CD4-positive, alpha-beta T cell (primary cell): ENCODE data around the gene C22orf31. TPM values are rescaled to one million over a fixed set of nuclear protein-coding genes. Genes with fewer than 3 reads are reported as not detected.
"Not testable (repeated sequence)": the region's sequence is repeated elsewhere in the genome, so short reads cannot be mapped to it uniquely, and the experiment has no call there.

ENCODE experiments used
- ATAC-seq: fragments of 200-7000 bp; cut with Tn5 transposase; one replicate; pipeline ENCODE4 v1.10.0; 2022; ENCODE audit warnings: mild to moderate bottlenecking; ENCODE audit not compliant: poor library complexity
- CTCF ChIA-PET: fragments of 350-600 bp; sonication (Branson Sonifier 250); formaldehyde crosslinking; loops from one replicate; lab custom pipeline; 2021; ENCODE audit warnings: antibody characterized with exemption, inconsistent platforms; lab: Charles Lee
- POLR2A ChIA-PET: fragments of 350-600 bp; sonication (Branson Sonifier 250); formaldehyde crosslinking; loops from one replicate; lab custom pipeline; 2021; ENCODE audit warnings: antibody characterized with exemption, inconsistent platforms; lab: Charles Lee
- DNase-seq, 14 experiments: peaks; one replicate each; pipeline ENCODE4 v3.0.0-alpha.2; 2013 to 2020; ENCODE audit warnings: mixed read lengths in 2 of 14
- H3K27ac ChIP-seq, 2 donors: one replicate each; pipeline versions ENCODE4 v1.5.1 to v1.7.0; 2013; ENCODE audit warnings: low read length in 2 of 2, low read depth in 1 of 2, mild to moderate bottlenecking in 1 of 2
- H3K27me3 ChIP-seq, 2 experiments: 1 replicate in 1 of 2; 2 replicates in 1 of 2; pipeline versions ENCODE4 v1.6.1 to v1.7.0; 2013; ENCODE audit warnings: low read length in 2 of 2, control low read depth in 1 of 2, mild to moderate bottlenecking in 1 of 2, moderate library complexity in 1 of 2; ENCODE audit not compliant: insufficient read depth in 2 of 2, control insufficient read depth in 1 of 2
- H3K36me3 ChIP-seq: one replicate; pipeline ENCODE4 v1.6.1; 2013; ENCODE audit warnings: low read length, control low read depth; ENCODE audit not compliant: insufficient read depth
- H3K4me1 ChIP-seq: one replicate; pipeline ENCODE4 v1.6.1; 2013; ENCODE audit warnings: low read length, control low read depth; ENCODE audit not compliant: insufficient read depth
- H3K4me3 ChIP-seq: one replicate; pipeline ENCODE4 v1.5.1; 2013; ENCODE audit warnings: mild to moderate bottlenecking, low read length, moderate library complexity
- H3K9me3 ChIP-seq, 2 experiments: 1 replicate in 1 of 2; 2 replicates in 1 of 2; pipeline versions ENCODE4 v1.6.1 to v1.7.0; 2013; ENCODE audit warnings: low read length in 2 of 2, mild to moderate bottlenecking in 2 of 2, control low read depth in 1 of 2, moderate library complexity in 1 of 2; ENCODE audit not compliant: control insufficient read depth in 1 of 2, insufficient read depth in 1 of 2
- H3K27ac Mint-ChIP-seq: one replicate; pipeline ENCODE4 v1.8.0; 2020; ENCODE audit warnings: mixed read lengths
- H3K27me3 Mint-ChIP-seq: one replicate; pipeline ENCODE4 v1.8.0; 2021; ENCODE audit warnings: mixed read lengths
- H3K36me3 Mint-ChIP-seq: one replicate; pipeline ENCODE4 v1.8.0; 2021; ENCODE audit warnings: low read depth, mixed read lengths
- H3K4me1 Mint-ChIP-seq: one replicate; pipeline ENCODE4 v1.8.0; 2021; ENCODE audit warnings: low read depth, mixed read lengths
- H3K4me3 Mint-ChIP-seq: one replicate; pipeline ENCODE4 v1.8.0; 2020; ENCODE audit warnings: mild to moderate bottlenecking, mixed read lengths
- H3K9me3 Mint-ChIP-seq: one replicate; pipeline ENCODE4 v1.8.0; 2020; ENCODE audit warnings: mixed read lengths
- intact Hi-C, 2 experiments: fragments of 100-400 bp; cut with DNase I in 1 of 2; cut with micrococcal nuclease in 1 of 2; formaldehyde crosslinking; loops; one replicate each; pipeline versions ENCODE4 v1.15.1 to v1.9.0; 2023 to 2025; cut with DNase I, micrococcal nuclease
- total RNA-seq, 174 experiments: library from RNA in 2 of 174; stranded (reverse) in 2 of 174; gene quantifications; one replicate each; pipeline ENCODE4 v1.2.3 and lab custom pipeline; 2021 to 2026
- TF ChIP-seq, protein P1 (sequence below): fragments of 200-600 bp; IDR thresholded peaks from one replicate; pipeline ENCODE4 v1.8.0; 2022; ENCODE audit warnings: antibody characterized with exemption, mild to moderate bottlenecking

C22orf31 gene
- total RNA-seq, 2 experiments from 2014 or later = not detected

- TF ChIP-seq, protein P1, sequence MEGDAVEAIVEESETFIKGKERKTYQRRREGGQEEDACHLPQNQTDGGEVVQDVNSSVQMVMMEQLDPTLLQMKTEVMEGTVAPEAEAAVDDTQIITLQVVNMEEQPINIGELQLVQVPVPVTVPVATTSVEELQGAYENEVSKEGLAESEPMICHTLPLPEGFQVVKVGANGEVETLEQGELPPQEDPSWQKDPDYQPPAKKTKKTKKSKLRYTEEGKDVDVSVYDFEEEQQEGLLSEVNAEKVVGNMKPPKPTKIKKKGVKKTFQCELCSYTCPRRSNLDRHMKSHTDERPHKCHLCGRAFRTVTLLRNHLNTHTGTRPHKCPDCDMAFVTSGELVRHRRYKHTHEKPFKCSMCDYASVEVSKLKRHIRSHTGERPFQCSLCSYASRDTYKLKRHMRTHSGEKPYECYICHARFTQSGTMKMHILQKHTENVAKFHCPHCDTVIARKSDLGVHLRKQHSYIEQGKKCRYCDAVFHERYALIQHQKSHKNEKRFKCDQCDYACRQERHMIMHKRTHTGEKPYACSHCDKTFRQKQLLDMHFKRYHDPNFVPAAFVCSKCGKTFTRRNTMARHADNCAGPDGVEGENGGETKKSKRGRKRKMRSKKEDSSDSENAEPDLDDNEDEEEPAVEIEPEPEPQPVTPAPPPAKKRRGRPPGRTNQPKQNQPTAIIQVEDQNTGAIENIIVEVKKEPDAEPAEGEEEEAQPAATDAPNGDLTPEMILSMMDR = no peak
- Histone ChIP-seq H3K9me3 (no peaks in the 10 kb centered on the region), H3K27me3 (peaks cover 6 to 8% of the 10 kb centered on the region in 2 experiments), H3K27ac (no peak overlapping the region), H3K36me3 (no peaks in the 10 kb centered on the region), H3K4me1 (no peaks in the 10 kb centered on the region), H3K4me3 (no peak overlapping the region)
- DNase-seq (peak in 2 of 14 experiments; percentile 29 to 47), ATAC-seq (no peak)
- CTCF ChIA-PET = interaction anchor here (1.0 kb wide), 1 partner anchor 9 kb away, joined by 3 read pairs; no protein-coding TSS in a partner anchor
- POLR2A ChIA-PET = no interaction called here
- no peaks in the 10 kb centered on the region for H3K9me3 Mint-ChIP-seq
- no peak overlapping the region for H3K27ac Mint-ChIP-seq
- H3K27me3 Mint-ChIP-seq = peaks cover 17% of the 10 kb centered on the region
- no peaks in the 10 kb centered on the region for H3K4me1 Mint-ChIP-seq
- no peaks in the 10 kb centered on the region for H3K36me3 Mint-ChIP-seq
- no peak overlapping the region for H3K4me3 Mint-ChIP-seq
- intact Hi-C loops = no loop called here
These were observed 22.4 kb upstream of the C22orf31 start for GRCh38 chr22:29083933-29084591.

DNA sequence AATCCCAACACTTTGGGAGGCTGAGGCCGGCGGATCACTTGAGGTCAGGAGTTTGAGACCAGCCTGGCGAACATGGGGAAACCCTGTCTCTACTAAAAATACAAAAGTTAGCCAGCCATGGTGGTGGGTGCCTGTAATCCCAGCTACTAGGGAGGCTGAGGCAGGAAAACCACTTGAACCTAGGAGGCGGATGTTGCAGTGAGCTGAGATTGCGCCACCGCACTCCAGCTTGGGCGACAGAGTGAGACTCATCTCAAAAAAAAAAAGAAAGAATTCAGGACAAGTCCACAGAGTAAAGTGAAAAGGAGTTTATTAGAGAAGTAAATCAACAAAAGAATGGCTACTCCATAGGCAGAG is 21.9 kb upstream of the C22orf31 start:
- ATAC-seq, H3K36me3 ChIP-seq, intact Hi-C loops, H3K9me3 ChIP-seq, DNase-seq, H3K4me3 Mint-ChIP-seq, H3K4me1 ChIP-seq, H3K4me3 ChIP-seq, H3K36me3 Mint-ChIP-seq, H3K9me3 Mint-ChIP-seq, H3K27ac Mint-ChIP-seq, POLR2A ChIA-PET, H3K27ac ChIP-seq, H3K27me3 ChIP-seq, H3K4me1 Mint-ChIP-seq: not testable (repeated sequence)
- H3K27me3 Mint-ChIP-seq = peaks cover 17% of the 10 kb centered on the region
- CTCF ChIA-PET = interaction anchor here (1.0 kb wide), 1 partner anchor 10 kb away, joined by 3 read pairs; no protein-coding TSS in a partner anchor

DNA sequence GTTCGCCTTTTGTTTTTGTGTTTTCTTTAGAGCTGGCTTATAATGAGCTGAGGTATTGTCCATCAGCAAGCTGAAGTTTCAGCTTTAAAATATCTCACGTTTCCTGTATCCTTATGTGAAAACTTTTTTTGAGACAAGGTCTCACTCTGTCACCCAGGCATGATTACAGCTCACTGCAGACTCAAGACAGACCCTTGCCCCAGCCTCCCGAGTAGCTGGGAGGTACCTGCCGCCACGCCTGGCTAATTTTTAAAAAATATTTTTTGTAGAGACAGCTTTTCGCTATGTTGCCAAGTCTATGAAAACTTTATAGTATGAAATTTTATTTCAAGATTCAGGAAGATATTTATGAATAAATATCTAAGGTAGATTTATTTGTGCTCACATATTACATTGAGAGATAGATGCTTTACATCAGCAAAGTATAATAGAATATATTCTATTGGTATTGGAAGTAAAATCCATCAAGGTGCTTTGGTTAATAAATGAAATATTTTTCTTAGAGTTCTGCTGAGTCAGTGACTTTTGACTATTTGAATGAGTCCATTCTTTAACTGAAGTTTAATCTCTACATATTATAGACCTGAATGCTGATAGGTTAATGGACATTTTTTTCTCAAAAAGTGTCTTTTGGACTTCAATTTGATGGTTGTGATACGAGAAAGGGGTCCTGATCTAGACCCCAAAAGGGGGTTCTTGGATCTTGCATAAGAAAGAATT is 21.4 kb upstream of the C22orf31 start:
- Histone ChIP-seq H3K9me3 (no peaks in the 10 kb centered on the region), H3K4me1 (no peaks in the 10 kb centered on the region), H3K4me3 (no peak overlapping the region), H3K27me3 (peaks cover 4 to 12% of the 10 kb centered on the region in 2 experiments), H3K36me3 (no peaks in the 10 kb centered on the region), H3K27ac (no peak overlapping the region)
- H3K36me3 Mint-ChIP-seq = no peaks in the 10 kb centered on the region
- intact Hi-C loops = no loop called here
- peaks cover 23% of the 10 kb centered on the region for H3K27me3 Mint-ChIP-seq
- no peak overlapping the region for H3K4me3 Mint-ChIP-seq
- no peaks in the 10 kb centered on the region for H3K9me3 Mint-ChIP-seq
- no peaks in the 10 kb centered on the region for H3K4me1 Mint-ChIP-seq
- ATAC-seq (no peak), DNase-seq (no peak)
- POLR2A ChIA-PET = no interaction called here
- CTCF ChIA-PET = no interaction called here
- TF ChIP-seq, protein P1 = no peak
- H3K27ac Mint-ChIP-seq = no peak overlapping the region
